SU-DHL-6 (cell line): ENCODE data around the gene GPR84.

ENCODE experiments used
- H2AFZ ChIP-seq: fragments of 200-600 bp; sonication (generic); 2 replicates; pipeline ENCODE4 v1.6.1; 2014; ENCODE audit warnings: low read depth, mild to moderate bottlenecking, moderate library complexity, mixed read lengths, antibody characterized with exemption, low read length; ENCODE audit not compliant: severe bottlenecking
- H3F3A ChIP-seq: fragments of 200-600 bp; shearing (Covaris generic); 2 replicates; pipeline ENCODE4 v1.6.0; 2016; ENCODE audit warnings: antibody characterized with exemption, mild to moderate bottlenecking; ENCODE audit not compliant: insufficient read depth
- H3K27ac ChIP-seq: fragments of 200-600 bp; sonication (generic); 2 replicates; pipeline ENCODE4 v1.5.1; 2016; ENCODE audit warnings: low read depth, mild to moderate bottlenecking, low read length, moderate library complexity, mixed read lengths
- H3K27me3 ChIP-seq: fragments of 200-600 bp; sonication (generic), shearing (Covaris generic); 2 replicates; pipeline ENCODE4 v1.6.0; 2014; ENCODE audit warnings: mild to moderate bottlenecking, low read length
- H3K36me3 ChIP-seq: fragments of 200-600 bp; sonication (generic); 2 replicates; pipeline ENCODE4 v1.6.1; 2014; ENCODE audit warnings: mild to moderate bottlenecking, low read length, mixed read lengths
- H3K4me2 ChIP-seq: fragments of 300-600, 200-600 bp; shearing (Covaris generic), sonication (generic); 2 replicates; pipeline ENCODE4 v1.6.0; 2014; ENCODE audit warnings: low read length, low read depth, mild to moderate bottlenecking; ENCODE audit not compliant: poor library complexity, severe bottlenecking
- H3K4me3 ChIP-seq: fragments of 200-600 bp; sonication (generic); 2 replicates; pipeline ENCODE4 v1.5.1; 2014; ENCODE audit warnings: antibody characterized with exemption, low read length, mild to moderate bottlenecking, mixed read lengths; ENCODE audit not compliant: insufficient read depth, poor library complexity, severe bottlenecking
- H3K79me2 ChIP-seq: fragments of 200-600 bp; sonication (generic); 2 replicates; pipeline ENCODE4 v1.6.1; 2014; ENCODE audit warnings: mild to moderate bottlenecking, low read length, moderate library complexity; ENCODE audit not compliant: insufficient read depth
- H3K9ac ChIP-seq: fragments of 200-600 bp; sonication (generic); 2 replicates; pipeline ENCODE4 v1.7.0; 2014; ENCODE audit warnings: mild to moderate bottlenecking, low read length
- H3K9me2 ChIP-seq: fragments of 200-600 bp; sonication (generic); replicated peaks from 2 replicates; pipeline ENCODE4 v1.6.1; 2014; ENCODE audit warnings: low read length; ENCODE audit not compliant: insufficient read depth
- H3K9me3 ChIP-seq: fragments of 200-600 bp; sonication (generic); 2 replicates; pipeline ENCODE4 v1.6.1; 2014; ENCODE audit warnings: low read length, mixed read lengths; ENCODE audit not compliant: insufficient read depth
- H4K20me1 ChIP-seq: fragments of 200-600 bp; sonication (generic); 2 replicates; pipeline ENCODE4 v1.6.1; 2014; ENCODE audit warnings: low read depth, mild to moderate bottlenecking, antibody characterized with exemption, low read length, moderate library complexity, mixed read lengths
- CTCF ChIP-seq: fragments of 200-600 bp; sonication (generic); IDR thresholded peaks from one replicate; pipeline ENCODE4 v1.5.1; 2017; ENCODE audit warnings: antibody characterized with exemption, mild to moderate bottlenecking, low read length, moderate library complexity; ENCODE audit not compliant: insufficient read depth, poor library complexity, severe bottlenecking
- EZH2phosphoT487 ChIP-seq: fragments of 200-600 bp; sonication (generic), shearing (Covaris generic); conservative IDR thresholded peaks from 2 replicates; pipeline ENCODE4 v1.6.1; 2018; ENCODE audit warnings: mild to moderate bottlenecking, antibody characterized with exemption, low read length, moderate library complexity, mixed read lengths

Gene GPR84

GRCh38 chr12:54390176-54390667 is 25.9 kb upstream of the GPR84 start:
- TF ChIP-seq CTCF, result no peak
- TF ChIP-seq EZH2phosphoT487, result no peak
- Histone ChIP-seq H2AFZ (no peak overlapping the region), H3K9me2 (no peaks in the 10 kb centered on the region), H3F3A (no peaks in the 10 kb centered on the region), H3K36me3 (no peaks in the 10 kb centered on the region), H3K4me3 (no peak overlapping the region), H4K20me1 (no peaks in the 10 kb centered on the region), H3K9me3 (no peaks in the 10 kb centered on the region), H3K9ac (no peak overlapping the region), H3K79me2 (no peaks in the 10 kb centered on the region), H3K27ac (no peak overlapping the region), H3K27me3 (no peaks in the 10 kb centered on the region), H3K4me2 (peak overlapping the region; percentile 90)

GRCh38 chr12:54389607-54390175 is 25.4 kb upstream of the GPR84 start:
- Histone ChIP-seq H3K36me3 (no peaks in the 10 kb centered on the region), H2AFZ (no peak overlapping the region), H3K4me2 (no peak overlapping the region), H3K4me3 (no peak overlapping the region), H3K27ac (no peak overlapping the region), H3F3A (no peaks in the 10 kb centered on the region), H3K79me2 (no peaks in the 10 kb centered on the region), H3K9me3 (no peaks in the 10 kb centered on the region), H3K27me3 (no peaks in the 10 kb centered on the region), H3K9me2 (no peaks in the 10 kb centered on the region), H3K9ac (no peak overlapping the region), H4K20me1 (no peaks in the 10 kb centered on the region)
- TF ChIP-seq CTCF, result no peak
- TF ChIP-seq EZH2phosphoT487, result no peak

- Histone ChIP-seq H3K9me3 (no peaks in the 10 kb centered on the region), H3K27ac (no peak overlapping the region), H3F3A (no peaks in the 10 kb centered on the region), H2AFZ (no peak overlapping the region), H3K9ac (no peak overlapping the region), H3K27me3 (no peaks in the 10 kb centered on the region), H3K79me2 (no peaks in the 10 kb centered on the region), H3K4me3 (no peak overlapping the region), H3K9me2 (no peaks in the 10 kb centered on the region), H3K4me2 (no peak overlapping the region), H3K36me3 (no peaks in the 10 kb centered on the region), H4K20me1 (no peaks in the 10 kb centered on the region)
- TF ChIP-seq CTCF (no peak), EZH2phosphoT487 (no peak)
These were observed 24.8 kb upstream of the GPR84 start for GRCh38 chr12:54389134-54389508.
